Hematopoietic multipotent progenitor cell (in vitro differentiated cells): ENCODE results near the gene TNC. TPM values are rescaled to one million over a fixed set of nuclear protein-coding genes. Genes with fewer than 3 reads are reported as not detected.

Experiments used
- DNase-seq, 3 donors: peaks; one replicate each; pipeline ENCODE4 v3.0.0-alpha.2; 2011 to 2015; ENCODE audit warnings: low read depth in 2 of 3, low spot score in 2 of 3
- total RNA-seq: library from RNA; depleted of rRNA; stranded (reverse); fragments of >200 nt; gene quantifications from one replicate; pipeline ENCODE4 v1.2.3, GENCODE V29; 2012

Gene TNC
- total RNA-seq, 1 donor, result under 0.01 TPM

DNA sequence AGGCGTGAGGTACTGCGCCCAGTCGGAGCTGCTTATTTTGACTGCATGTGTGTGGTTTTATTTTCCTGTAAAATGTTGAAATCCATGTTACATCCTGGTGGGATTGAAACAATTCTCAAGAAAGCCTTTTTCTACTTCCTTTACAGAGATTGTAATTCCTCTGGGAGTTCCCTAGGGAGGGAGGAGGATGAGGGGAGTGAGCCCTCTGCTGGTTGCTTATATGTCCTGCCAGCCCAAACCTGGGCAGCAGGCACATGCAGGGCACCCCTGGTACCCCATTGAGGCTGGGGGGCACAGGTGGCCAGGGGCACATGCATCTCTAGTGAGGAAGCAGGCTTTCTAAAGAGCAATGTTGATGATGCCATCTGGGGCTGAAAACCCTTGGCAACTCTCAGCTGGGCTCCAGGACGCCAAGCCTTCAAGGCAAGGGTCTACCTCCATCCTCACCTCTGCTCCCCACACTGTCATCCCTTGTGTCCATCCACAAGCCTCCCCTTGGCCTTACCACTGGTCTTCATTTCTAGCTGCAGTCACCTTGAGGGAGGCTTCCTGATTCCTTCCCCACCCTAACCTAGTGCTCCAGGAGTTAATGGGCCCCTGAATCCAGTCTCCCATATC is 102.8 kb downstream of the TNC start:
- no peak for DNase-seq

DNA sequence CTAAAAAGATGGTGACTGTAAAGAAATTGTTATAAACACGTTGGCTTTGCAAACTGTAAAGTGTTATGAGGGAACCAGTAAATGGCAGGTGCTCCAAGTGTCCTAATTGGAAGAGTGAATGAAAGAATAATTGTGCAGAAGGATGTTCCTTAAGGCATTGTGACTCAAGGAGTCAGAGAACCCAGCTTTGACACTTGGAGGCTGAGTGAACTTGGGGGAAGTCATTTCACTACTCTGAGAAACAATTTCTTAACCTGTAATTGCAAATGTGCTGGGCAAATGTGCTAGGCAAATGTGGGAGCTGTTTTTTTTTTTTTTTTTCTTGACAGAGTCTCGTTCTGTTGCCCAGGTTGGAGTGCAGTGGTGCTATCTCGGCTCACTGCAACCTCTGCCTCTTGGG is 103.5 kb downstream of the TNC start:
- no peak for DNase-seq

DNA sequence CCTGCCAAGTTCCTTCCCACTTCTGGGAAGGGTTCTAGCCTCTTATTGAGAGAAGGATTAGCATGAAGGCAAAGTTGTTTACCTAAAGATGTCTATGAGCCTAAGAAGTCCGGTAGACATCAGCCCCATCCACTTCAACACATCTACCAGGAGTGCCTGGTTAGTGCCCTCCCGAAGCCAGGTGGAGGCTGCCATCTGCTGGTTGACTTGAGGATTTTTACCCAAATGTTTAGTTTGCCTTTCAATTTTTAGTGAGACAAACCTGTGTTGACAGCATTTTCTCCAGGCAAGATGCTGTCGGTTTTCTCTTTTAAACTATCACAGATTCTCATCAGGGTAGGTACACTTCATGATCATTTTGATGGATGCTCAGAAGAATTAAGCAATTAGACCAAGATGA is 104.0 kb downstream of the TNC start:
- peak; percentile 54 to 90 (median 65) for DNase-seq

DNA sequence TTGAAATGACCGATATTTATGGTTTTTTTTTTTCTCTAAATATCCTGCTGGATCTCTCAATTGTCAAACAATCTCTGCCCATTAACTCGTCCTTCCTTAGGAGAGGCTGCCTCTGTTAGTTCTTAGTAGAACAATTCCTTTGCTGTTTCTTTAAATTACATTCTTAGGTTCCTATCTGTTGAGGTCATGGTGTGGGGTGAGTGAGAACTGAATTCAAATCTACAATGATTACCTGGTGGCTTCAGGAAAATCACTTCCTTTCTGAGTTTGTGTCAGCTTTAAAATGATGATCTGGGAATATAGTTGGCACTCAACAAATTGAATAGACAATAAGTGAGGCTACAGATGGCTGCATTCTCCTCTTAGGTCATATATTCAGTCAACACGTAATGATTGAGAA is 105.5 kb downstream of the TNC start:
- DNase-seq, result no peak

DNA sequence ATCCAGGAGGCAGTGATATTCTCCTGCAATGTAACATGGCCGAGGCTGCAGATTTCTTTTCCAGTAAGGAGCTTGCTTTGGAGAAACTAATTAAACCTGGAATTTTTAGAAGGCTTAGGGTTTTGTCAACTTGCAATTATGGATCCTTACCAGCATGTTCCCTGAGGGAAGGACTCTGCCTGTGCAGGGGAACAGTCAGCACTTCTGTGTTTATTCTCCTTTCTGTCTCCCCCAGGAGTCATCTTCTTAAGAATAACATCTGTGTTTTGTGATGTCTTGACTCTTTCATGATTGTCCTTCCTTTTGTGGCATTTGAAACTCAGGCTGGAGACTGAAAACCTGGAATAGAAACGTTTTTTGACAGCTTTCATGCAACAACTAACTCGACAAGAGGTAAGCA is 107.1 kb downstream of the TNC start:
- DNase-seq, result no peak

DNA sequence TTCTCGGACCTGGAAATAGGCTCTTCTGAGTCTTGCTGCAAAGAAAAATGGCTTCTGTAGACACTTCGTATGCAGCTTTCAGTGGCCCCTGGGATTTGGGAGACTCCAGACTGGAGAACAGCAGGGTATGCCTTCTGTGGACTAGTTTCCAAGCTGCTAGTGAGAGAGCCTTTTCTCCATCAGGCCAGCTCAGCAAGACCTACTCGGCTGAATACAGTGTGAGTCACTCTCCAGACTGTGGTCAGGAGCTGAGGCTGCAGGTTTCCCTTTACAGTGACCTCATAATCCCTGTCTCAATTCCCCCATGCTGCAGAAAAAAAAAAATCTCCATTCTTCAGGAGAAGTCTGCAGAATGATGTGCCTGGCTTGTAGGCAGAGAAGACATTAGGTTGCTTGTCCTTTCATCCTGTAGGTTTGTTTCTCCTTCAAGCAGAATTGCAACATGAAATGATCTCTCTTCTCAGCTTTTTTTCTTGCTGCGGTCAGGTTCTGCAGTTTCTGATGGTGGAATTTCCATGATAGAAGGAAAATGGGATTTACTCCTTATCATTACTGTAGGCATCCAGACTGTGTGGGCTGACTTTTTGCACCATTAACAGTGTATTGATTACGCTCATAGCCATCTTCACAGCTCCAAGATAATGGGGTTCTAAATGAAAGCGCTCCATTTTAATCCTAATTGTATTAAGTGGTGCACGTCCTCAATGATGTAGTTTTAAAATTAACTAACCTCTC is 109.3 kb downstream of the TNC start:
- peak in 1 of 3 donors; percentile 31 for DNase-seq

DNA sequence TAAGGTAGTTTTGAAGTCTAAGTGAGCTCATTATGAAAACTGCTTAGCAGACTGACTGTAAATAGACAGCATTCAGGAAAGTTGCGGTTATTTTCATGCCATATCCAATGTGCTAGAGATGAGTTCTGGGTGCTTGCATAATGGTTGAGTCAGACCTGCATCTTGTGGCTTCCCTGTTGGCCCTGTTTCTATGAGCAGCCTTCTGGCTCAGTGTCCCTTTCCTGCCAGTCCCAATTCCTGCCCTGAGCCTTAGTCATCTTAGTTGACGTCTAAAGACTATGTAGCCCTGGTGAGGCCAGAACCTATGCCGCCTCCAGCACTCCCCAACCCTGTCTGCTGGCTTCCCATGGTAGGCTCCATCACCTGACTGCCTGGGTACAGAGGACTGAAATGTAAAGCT is 111.3 kb downstream of the TNC start:
- no peak for DNase-seq

DNA sequence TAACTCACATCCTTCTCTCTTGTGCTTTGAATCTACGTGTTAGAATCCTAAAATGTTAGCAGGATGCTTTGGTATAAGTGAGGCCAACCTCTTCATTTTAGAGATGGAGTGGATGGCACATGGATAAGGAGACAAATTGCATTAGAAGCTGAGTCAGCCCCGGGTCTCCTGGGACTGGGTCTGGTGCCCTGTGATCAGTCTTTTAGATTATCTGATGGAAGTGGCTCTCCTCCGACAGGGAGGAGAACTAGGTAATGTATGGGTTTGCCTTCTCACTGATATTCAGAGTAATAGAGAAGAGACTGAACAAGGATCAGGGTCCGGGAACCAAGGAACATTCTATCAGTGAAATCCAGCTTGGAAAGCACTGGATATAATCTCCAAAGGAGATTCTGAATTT is 112.6 kb downstream of the TNC start:
- no peak for DNase-seq

DNA sequence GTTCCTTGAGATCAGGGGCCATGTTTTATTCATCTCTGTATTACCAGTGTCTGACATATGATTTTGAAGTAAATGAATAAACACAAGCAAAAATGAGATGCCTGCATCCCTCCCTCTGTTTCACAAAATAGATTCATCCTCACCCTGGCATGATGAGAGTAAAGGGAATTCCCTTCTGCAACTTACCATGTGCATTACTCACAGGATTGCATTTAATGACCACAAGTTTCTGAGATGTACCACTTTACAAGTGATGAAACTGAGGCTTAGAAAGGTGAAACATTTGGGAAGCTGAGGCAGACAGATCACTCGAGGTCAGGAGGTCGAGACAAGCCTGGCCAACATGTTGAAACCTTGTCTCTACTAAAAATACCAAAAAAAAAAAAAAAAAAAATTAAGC is 113.4 kb downstream of the TNC start:
- DNase-seq, result no peak

DNA sequence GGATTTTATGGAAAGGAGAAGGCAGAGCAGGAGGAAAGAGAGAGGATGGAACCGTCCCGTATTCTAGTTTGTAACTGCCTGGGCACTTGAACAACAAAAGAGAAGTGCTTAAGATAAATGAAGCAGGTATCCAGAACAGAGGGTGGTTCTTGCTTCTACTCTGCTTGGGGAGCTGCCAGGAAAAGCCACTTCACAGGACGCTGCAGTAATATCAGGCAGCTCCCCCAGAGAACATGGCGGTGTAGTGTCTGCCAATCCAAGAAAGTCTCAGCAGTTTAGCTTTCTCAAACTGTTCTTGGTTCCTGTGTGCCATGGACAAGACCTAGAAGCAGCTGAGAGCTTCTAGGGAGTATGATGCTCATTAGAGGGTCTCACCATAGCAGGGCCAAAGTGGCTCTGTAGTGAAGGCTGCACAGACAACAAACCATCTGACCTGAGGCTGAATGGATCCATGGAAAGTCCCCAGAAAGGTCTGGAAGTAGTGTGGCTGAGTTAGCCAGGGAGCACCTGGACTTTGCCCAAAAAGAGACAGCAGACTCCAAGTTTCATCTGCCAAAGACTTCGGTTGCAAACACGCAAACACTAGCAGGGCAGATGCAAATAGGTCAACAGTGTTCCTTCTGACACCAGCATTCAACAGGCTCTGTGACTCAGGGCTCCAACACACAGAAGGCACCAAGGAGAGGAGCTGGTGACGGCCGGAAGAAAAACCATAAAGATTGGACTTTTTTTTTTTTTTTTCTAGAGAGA is 115.4 kb downstream of the TNC start:
- DNase-seq, result no peak

DNA sequence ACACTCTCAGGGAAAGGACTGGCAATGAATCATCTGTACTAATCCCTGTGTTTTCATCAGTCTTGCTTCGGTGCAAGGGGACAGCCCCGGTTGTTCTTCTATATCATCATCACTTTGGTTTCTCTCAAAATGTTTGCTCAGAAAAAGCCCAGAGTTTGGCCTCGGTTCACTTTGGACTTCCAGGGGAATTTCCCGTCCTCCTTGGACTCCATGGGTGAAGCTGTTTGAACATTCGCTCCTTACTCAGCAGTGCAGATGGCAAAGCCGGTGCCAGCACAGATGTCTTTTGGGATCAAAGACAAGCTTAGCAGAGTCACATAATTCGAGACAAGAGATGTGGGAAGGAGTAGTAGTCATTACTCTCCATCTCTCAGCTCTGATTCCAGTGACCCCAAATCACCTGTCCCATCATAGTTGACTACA is 117.7 kb downstream of the TNC start:
- DNase-seq, result no peak

DNA sequence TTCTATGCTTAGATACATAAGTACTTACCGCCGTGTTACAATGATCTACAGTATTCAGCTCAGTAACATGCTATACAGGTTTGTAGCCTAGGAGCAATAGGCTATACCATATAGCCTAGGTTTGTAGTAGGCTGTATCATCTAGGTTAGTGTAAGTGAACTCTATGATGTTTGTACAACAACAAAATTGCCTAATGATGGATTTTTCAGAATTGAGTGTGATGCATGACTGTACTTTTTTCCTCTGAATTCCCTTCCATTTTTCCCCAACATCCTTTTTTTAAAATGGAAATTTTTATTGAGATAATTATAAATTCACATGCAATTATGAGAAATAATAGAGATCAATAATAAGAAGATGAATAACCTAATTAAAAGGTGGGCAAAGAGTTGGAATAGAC is 119.6 kb downstream of the TNC start:
- no peak for DNase-seq

DNA sequence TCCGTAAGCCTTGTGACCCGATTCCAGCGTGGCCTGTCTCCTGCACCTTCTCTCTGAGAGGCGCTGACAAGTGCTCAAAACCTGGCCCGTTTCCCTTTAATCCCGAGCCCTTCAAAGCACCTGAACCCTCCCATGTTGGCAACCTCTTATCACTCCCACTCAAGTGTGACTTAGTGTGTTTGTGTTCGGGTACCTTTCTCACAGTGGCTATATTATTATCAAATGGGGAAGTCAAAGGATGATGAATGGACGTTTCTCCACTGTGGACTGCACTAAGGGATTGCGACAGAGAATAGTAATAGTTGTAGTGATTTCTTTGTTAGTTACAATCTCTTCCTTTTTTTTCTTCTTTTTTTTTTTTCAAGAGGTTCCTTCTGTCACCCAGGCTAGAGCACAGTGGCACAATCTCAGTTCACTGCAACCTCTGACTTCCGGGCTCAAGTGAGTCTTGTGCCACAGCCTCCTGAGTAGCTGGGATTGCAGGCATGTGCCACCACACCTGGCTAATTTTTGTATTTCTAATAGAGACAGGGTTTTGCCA is 122.2 kb downstream of the TNC start:
- peak in 1 of 3 donors; percentile 25 for DNase-seq

DNA sequence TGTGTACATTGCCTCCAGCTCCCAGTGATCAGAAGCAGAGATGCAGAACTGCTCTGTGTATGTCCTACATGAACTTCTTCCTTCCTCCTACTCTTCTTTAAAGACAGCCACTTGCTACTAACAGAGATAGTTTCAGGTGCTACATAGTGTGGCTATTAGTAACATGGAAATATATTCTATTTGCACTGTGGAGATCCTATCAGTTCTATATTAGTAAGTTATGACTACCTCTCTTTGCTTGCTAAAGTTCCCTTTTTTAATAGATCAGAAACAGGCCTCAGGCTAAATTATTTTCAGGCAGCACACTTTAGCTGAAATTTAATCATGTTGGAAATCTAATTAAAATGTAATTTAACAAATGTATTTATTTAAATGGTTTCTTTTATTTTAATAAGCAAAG is 123.2 kb downstream of the TNC start:
- DNase-seq, result no peak

DNA sequence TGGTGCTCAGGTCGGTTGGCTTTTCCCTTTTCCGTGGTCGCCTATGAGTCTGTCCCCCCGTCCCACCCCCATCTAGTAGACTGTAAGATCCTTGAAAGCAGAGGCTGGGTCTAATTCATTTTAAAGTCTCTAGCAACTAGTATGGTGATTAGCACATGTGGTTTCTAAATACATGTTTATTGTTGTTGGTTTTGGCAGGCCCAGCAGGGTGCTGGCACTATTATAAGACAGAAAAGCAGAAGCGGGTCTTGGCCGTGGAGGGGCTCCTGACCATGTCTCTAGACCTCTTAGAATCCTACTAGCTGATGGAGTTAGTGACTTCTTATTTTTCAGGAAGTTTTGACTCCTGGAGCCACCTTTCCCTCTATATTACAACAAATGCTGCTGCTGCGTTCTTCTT is 126.1 kb downstream of the TNC start:
- no peak for DNase-seq

DNA sequence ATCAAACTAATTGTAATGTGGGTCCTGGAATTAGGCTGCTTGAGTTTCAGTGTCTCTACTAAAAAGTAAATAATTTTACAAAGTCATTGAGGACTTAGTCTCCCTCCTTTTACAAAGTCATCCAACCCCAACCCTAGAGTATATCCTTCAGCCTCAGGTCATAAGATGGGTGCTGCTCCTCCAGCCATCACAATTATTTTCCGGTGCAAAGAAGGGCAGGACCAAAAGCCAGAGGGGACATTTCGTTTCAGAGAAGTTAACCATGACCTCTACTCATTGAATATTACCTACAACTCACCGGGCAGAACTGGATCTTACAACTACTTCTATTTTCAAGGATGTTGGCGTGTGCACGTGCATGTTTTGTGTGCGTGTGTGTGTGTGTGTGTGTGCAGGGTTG is 127.1 kb downstream of the TNC start:
- DNase-seq, result no peak

DNA sequence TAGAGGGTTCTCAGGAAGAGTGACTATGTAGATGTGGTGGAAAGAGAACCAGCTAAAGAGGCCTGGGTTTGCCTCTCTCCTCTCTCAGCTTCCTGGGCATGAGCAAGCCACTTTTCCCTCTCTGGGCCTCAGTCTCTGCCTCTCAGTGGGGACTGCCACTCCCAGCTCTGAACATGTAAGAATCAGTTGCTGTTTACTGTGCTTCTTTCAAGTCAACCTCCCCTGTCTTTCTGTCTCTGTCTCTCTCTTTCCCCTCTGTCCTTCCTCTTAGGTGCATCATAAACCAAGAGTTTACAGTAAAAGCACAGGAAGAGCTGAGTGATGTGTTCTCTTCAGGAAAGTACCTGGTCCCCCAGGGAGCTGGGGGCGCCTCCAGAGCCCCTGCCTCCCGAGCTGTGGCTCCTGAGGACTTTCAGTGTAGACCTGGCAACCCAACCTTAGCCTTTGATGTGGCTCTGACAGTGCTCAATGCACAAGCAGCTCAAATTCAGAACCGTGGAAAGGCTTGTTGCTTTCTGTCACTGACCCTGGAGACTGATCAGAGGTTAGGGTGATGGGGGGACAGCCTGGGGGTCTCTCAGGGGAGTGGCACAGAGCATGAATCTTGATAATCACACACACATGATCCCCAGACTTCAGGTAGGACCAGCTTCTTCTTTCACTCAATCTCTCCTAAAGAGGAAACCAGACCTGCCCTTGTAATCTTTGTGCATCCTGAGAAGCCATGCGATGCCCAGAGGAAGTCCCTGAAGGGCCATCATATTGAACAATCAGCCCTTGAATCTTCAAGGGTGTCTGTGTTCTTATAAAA is 128.2 kb downstream of the TNC start:
- DNase-seq, result no peak

DNA sequence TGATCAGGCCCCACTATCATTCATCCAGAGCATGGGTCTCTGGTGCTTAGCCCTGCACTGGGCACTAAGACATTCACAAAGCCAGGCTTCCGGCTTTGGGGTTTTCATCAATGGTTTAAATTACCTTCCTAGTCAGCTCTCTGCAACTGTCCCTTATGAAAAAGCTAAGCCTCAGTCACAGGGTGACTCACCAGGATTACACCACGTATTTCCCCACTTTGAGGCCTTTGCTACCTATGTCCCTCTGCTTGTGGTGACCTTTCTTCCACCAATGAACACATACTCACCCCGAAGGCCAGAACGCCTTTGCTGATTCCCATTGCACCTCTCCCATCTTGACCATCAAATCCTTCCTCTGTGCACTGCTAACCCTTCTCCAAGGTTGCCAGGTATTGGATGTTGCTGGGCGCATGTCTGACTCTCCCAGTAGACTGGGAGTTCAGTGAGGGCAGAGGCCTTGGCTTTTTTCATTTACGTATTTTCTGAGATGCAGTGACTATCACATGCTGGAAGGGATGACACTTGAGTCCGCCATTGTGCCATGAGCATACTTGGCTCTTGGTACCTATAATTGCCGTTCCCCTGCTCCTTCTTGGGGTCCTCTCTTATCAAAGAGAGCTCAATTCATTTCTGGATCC is 128.9 kb downstream of the TNC start:
- no peak for DNase-seq

DNA sequence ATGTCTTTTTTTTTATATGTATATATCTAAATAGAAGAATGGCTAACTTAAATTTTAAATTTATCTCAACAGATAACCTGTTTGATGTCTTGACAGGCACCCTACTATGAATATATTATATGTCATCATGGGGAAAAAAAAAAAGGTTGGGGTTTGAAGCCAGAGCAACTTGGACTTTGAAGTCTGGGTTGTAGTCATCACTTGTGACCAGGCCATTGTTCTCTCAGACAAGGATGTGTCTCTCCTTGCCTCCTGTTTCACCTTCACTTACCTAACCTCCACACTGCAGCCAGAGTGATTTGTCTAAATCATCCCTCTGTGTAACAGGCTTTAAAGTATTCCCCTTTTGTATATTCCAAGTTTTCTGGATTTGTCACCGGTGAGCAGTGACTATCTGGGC is 130.8 kb downstream of the TNC start:
- DNase-seq, result no peak

DNA sequence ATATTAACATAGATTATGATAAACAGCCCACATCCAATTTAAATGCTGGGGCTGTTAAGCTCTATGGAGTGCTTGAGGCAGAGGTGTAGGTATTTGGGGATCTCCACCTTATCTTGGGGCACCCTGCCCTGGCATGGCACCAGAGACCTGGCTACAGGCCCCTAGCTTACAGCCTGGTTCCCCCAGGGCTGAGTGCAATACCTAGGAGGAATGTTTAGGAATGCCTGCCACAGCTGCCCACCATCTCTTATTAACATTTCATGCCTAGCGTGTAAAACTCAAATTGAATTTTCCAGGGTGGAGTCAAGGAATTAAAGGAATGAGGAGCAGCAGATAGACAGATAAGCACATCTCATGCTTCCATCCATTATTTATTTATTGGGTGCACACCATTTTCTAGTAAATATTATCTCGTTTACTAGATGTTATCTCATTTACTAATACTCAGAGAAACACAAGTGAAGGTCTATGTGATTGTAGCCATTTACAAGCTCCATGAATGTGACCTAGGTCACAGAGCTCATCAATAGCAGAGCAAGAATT is 131.9 kb downstream of the TNC start:
- DNase-seq, result no peak
